Measurements from ENCODE around the gene PNCK.

Gene PNCK

DNA sequence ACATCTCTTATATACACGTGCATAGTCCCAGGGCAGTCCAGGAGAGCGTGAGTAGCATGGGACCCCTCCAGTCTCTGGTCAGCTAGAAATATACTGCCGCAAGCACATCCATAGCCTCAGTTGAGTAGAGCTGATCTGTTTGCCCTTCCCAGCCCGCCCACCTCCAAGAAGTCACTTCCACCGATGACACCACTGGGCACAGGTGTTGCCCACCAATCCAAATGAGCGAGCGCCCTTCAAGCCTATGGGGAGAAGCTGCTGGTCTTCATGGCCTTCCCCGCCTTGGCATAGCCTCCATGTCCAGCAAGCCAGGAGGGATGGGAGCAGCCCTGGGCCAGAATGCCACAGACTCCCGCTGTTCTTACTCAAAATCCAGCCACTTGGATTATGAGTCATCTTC lies 16.5 kb downstream of the PNCK start:
- DNase-seq: no peak

DNA sequence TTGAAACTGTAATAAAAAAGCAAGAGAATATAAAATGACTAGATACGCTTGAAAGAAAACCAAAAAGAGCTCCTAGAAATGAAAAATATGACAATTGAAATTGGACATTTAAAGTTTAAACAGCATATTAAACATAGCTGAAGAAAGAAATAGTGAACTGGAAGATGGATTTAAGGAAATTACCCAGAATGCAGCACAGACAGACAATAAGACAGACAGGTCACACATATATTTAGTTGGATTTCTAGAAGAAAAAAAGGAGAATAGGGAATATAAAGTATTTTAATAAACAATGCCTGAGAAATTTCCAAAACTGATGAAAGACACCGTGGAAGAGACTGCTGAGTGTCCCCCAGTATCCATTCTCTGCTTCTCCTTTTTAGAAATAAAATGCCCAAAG lies 20.1 kb downstream of the PNCK start:
- DNase-seq: no peak

DNA sequence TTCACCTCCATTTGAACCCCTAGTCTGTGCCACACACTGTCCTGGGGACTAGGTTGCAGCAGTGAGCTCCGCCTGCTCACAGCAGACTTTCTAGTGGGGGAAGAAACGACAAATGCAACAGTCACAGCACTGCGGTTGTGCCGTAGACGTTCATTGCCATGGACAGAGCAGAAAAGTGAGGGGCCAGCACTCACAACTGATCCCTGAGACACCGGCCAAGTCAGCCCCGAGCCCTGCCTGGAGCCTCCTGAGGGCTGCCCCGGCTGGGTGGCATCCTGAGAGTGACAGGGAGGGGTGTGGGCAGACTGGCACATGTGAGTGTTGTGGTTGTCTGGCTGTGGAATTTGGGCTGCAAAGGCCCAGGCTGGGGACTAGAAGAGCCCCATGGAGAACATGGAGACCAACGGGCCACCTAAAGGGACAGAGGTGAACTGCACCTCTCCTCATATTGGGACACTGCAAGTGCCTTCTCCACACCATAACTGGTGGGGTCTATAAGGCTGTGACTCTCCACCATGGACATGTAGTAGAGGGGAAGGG lies 22.0 kb downstream of the PNCK start:
- no peak for DNase-seq

DNA sequence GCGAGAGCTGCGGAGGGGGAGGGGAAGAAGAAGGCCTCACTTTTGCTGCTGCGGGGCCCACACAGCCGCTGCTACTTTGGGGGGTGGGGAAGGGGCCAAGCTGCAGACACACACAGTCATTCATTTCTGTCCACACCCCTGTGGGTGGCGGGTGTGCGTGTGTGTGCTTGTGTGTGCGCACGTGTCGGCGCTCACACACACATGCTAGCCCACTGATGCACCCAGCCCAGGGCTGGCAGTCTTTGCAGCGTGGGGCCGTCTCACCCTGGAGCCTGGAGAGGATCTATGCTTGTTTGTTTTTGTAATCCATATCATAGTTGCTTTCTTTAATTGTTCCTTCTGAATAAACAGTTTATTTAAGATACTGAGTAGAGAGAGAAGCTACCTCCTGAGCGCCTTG lies 22.7 kb downstream of the PNCK start:
- DNase-seq: no peak

DNA sequence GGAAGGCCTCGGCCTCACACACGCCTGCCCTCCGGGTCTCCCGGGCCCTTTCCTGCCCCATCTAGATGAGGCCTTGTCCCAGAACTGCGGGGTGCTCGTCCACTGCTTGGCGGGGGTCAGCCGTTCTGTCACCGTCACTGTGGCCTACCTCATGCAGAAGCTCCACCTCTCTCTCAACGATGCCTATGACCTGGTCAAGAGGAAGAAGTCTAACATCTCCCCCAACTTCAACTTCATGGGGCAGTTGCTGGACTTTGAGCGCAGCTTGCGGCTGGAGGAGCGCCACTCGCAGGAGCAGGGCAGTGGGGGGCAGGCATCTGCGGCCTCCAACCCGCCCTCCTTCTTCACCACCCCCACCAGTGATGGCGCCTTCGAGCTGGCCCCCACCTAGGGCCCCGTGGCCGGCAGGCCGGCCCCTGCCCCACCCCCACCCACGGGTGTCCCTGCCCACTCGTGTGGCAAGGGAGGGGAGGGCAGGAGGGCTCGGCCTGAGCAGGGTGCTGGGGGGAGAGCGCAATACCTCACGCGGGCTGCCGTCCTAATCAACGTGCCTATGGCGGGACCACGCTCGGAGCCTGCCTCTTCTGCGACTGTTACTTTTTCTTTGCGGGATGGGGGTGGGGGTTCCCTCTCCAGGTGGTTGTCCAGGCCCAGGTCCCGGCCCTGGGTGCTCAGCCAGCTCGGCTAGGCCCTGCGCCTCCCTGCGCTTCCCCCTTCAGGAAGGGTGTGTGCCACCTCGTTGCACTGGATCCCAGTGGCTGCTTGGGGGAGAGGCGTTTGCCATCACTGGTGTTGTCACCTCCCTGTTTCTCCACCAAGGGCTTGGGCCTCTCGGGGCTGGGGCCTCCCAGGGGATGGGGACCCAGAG lies 23.5 kb downstream of the PNCK start:
- DNase-seq: no peak

DNA sequence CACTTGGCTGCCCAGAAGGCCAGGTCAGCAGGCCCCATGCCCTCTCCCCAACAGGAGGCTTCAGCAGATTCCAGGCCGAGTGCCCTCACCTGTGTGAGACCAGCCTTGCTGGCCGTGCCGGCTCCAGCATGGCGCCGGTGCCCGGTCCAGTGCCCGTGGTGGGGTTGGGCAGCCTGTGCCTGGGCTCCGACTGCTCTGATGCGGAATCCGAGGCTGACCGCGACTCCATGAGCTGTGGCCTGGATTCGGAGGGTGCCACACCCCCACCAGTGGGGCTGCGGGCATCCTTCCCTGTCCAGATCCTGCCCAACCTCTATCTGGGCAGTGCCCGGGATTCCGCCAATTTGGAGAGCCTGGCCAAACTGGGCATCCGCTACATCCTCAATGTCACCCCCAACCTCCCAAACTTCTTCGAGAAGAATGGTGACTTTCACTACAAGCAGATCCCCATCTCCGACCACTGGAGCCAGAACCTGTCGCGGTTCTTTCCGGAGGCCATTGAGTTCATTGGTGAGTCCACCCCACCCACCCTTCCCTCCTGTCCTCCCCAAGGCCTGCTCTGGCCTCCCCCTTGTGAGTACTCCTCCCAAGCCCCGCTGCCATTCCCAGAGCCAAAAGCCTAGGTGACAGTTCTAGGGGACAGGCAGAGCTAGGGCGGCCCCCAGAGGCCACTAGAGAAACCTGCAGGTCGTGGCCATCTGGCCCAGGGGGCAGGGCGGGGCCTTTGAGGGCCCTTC lies 24.3 kb downstream of the PNCK start:
- no peak for DNase-seq

DNA sequence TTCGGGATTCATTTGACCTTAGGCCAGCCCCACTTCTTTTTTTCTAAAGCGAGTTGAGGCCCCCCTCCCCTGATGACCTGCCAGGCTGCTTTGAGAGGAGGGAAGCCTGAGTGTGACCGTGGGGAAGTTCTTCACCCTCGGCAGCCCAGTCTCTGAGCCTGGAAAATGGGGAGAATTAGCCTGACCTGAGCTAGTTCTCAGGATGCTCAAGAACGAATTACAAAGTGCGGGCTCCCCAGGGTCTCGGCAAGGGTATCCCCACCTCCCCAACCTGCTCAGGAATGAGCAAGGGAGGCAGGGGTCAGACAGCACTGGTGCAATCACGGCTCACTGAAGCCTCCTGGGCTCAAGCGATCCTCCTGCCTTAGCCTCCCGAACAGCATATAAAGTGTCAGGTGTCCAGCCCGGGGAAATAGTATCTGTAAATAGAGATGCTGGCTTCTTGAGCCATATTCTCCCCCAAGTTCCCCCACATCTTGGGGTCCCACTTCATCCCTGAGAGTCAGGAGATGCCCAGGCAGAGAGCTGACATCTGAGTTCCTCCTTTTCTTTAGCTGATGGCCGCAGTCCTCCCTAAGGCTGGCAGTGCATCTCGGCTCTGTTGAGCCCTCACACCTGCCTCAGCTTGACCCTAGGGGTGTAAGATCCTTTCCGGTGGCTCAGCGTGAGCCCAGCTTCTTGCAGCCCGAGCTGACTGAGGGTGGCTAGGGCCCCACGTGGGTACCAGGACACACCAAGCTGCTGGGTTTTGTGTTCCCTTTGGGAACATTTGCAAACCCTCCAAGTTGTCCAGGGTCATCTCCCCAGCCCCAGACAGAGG lies 25.0 kb downstream of the PNCK start:
- DNase-seq: no peak

DNA sequence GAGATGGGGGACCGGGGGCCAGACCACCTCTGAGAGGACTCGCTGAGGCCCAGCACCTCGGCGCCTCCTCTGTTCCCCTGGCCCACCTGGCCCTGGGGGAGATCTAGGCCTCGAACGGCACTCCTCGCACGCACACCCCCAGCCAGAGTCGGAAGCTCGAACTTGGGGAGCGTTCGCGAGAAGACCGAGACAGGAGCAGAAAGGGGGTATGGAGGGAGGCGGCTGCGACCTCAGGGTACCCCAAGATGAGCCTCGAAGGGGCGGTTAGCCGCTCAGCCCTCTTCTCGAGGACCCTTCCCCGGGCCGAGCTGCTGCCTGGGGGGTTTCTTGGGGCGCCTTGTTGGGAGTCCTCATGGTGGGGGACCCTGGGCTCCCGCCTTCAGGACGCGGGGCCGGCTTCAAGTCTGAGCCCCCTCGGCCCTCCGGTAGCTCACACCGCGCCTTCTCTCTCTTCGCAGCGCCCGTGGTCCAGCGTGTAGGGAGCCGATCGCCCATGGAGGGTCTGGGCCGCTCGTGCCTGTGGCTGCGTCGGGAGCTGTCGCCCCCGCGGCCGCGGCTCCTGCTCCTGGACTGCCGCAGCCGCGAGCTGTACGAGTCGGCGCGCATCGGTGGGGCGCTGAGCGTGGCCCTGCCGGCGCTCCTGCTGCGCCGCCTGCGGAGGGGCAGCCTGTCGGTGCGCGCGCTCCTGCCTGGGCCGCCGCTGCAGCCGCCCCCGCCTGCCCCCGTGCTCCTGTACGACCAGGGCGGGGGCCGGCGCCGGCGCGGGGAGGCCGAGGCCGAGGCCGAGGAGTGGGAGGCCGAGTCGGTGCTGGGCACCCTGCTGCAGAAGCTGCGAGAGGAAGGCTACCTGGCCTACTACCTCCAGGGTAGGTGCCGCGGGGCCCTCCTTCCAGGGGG lies 25.9 kb downstream of the PNCK start:
- DNase-seq: no peak

DNA sequence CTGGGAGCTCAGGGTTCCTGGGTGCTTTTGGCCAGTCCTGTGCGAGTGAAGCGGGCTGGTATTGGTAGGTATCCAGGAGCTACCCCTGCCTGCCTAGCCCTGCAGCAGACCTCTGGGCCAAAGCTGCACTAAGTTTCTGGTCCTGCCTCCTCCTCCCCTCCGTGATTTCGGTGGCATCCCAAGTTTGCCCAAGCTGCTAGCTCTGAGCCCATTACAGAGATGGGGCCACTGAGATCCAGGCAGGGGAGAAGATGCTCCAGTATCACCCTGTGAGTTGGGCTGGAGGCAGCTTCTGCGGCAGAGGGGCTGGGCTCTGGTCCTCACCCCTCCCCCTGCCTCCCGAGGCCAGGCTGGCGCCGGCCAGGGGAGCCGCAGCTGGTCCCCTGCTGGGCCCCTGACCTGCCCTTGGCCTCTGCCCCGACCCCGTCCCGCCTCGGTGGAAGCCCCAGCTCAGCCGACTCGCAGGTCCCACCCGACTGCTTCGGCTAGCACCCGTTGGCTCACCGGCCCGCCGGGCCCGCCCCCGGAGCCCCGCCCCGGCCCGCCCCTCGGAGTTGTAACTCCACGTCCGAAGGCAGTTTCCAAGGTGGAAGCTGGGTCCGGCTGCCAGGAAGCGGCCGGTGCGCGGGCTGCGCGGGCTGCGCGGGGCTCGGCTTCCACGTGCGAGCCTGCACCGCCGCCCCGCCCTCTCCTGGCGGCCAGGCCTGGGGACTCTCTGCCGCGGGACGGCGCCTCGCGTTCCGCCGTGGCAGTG lies 26.8 kb downstream of the PNCK start, which contains the start of gene DUSP9:
Gene DUSP9 (plus strand): TSS at position 584 of the 754 bp plus-strand sequence. CDS start 751 bp downstream, outside the sequence.
- DNase-seq: no peak

DNA sequence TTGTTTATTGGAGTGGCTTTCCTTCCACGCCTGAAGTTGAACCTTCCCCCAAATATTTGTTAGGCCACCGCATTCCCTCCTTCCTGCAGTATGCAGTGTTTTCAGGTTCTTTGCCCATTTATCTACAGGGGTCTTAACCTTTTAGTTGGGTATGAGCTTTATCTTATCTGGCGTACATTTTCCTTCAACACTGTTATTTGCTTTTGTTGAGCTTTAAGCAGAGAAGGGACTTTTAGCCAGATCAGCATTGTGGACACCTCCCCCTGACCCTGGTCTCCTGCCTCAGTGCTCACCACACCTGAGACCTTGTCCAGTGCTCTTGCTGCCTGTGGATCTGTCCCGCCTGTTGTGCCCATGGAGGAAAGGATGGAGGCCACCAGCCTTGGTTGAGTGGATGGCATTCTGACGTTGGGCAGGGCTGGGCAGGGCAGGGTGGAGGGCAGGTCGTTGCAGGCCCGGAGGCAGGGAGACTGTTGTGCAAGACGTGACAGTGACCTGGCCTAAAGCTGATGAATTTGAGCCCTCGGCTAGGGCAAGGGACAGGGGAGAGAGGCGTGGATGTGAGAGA lies 27.6 kb downstream of the PNCK start:
- DNase-seq: no peak

DNA sequence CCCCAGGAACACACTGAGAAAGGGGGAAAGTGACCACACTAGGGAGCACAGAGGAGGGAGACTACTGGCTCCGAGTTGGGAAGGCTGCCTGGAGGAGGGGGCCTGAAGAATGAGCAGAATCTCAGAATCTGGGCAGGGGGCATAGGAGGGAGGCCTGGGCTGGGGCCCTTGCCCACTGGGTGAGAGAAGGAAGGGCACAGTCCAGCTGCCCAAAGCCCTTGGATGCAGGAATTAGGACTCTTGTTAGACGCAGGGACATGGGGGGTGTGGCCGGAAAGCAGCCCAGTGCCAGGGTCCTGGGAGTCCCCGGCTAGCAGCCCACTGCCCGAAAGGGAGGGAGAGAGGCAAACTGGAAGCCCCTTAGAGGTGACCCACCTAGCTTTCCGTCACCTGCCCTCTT lies 28.5 kb downstream of the PNCK start:
- DNase-seq: no peak

DNA sequence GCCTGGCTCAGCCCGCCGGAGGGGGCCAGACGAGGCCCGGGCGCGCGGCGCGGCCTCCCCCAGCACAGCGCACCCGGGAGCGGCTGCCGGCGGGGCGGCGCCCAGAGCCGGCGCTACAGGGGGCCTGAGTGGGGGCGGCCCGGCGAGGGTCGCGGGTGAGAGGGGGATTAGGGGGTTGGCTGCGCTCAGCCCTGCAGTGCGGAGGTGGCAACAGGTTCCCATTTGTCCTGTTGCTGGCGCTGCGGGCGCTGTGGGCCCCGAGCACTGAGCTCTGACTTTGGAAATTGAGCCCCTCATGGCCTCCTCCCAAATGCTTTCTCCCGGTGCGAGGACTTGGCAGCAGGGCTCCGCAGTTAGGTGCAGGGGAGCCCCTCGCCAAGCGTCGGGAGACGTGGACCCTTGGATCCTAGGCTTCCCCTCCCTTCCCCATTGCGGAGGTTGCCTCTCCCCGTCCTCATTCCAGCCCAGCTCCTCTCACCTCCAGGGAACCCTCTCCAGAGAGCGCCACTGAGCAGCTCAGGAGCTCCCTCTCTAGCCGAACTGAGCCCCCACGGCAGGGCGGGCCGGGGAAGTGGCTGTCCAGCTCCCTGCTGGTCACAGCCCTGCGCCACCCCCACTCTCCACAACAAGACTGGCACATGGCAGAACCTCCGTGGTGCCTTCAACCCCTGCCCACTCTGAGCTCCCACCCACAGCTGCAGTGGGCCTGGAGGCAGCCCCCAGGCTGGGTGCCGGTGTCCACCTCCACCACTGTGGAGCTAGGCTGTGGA lies 29.1 kb downstream of the PNCK start:
- DNase-seq: no peak

DNA sequence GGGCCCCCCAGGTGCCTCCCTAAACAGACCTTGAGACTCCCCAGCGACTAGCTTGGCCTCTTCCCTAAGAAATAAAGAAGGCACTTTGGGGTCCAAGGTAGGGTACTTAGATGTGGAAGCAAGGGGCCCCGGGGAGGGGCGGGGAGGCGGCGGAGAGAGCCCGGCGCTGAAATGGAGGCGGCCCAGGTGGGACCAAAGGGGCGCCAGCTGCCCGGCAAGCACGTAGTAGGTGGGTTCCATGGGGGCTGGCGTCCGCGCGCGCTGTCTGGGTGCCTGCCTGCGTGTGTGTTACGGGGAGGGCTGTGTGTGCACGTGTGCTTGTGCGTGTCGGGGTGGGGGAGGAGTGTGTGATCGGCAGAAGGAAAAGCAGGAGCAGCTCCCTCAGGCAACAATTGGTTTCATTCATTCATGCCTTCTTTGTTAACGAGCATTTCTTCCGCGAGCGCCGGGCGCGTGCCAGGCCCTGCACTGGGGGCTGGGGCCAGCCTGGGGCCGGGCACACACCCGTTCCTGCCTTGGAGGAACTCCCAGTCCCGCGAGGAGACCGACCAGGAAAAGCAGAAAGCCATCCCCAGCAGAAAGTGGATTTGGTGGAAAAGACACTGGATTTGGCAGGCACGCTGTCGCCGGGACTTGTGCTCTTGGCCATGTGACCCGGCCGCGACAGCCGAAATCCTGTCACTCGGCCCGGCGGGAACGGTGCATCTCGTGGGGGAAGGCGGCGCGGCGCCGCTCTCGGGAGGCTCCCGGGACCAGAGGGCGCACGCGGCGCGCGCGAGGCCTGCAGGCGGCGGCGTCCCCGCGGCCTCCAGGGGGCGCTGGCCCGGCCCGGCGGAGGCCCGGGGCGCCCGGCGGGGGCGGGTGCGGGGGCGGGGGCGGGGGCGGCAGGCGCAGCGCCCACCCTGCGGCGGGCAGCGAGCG lies 29.9 kb downstream of the PNCK start:
- no peak for DNase-seq

DNA sequence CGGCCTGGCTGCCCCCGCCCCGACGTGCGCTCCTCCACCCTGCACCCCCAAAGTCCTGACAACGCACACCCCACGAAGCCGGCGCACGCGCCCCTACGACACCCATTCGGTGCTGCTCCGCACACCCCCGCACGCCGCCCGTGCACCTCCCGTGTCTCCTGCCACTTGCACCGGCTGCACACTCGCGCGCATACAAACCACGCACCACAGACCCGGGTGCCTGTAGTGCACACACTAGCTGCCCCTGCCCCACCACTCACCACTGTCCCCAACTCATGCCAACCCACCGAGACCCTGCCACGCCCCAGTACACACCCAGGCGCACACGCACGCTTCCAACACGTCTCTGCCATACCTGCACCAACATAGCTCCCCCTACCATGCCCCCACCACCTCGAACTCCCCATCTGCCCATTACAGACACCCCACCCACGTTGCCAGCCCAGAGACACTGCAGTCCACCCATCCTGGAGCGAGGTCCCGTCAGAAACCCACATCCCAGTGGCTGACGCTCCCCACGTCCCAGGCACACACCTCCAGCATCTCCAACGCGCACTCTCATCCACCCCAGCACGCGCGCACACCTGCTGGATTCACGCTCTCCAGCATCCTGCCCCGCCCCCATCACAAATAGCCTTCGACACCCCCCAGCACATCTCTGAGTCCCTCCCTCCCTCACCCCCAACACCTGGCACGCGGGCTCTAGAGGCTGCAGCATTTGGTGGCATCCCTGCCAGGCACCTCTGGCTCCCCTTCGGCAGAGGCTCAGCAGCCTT lies 30.8 kb downstream of the PNCK start:
- no peak for DNase-seq

DNA sequence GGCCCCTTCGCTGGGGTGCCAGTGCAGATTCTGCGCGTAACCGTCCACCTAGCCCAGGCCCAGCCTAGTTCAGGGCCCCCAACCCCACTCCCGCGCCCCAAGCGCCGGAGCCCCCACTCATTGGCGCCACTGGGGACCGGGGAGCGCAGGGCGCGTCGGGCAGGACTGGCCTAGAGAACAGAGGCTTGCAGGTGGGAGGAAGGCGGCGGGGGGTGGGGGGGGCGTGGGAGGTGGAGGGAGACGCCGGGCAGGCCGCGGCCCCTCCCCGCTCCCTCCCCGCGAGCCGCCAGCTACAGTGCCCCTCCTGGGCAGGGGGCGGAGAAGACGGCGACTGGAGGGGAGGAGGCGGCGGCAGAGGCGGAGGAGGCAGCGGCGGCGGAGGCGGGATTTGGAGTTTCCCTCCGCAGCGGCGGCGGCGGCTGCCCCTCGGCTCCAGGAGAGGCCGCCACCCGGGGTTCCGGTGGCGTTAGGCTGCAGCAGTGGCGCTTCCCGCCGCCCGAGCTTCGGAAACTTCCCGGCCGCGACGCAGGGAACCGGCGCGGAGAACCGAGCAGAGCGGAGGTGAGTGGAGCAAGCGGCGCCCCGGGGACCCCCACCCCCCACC lies 31.5 kb downstream of the PNCK start:
- DNase-seq: no peak

DNA sequence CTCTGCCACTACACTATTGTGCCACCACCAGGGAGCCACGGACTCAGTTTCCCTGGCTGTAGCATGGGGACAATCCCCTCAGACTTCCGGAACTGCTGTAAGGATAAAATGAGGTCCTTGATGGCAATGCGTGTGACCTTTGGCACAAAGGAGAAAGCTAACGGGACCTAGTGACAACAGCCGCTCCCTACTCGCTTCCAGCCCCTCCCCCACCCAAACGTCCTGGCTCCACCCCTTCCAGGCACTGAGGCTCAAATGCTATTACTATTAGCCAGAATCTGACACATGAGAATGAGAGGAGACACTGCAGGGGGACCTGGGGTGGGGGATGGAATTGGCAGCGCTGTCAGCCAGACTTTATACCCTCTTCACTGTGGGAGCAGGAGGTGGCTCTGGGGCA lies 32.0 kb downstream of the PNCK start:
- no peak for DNase-seq

DNA sequence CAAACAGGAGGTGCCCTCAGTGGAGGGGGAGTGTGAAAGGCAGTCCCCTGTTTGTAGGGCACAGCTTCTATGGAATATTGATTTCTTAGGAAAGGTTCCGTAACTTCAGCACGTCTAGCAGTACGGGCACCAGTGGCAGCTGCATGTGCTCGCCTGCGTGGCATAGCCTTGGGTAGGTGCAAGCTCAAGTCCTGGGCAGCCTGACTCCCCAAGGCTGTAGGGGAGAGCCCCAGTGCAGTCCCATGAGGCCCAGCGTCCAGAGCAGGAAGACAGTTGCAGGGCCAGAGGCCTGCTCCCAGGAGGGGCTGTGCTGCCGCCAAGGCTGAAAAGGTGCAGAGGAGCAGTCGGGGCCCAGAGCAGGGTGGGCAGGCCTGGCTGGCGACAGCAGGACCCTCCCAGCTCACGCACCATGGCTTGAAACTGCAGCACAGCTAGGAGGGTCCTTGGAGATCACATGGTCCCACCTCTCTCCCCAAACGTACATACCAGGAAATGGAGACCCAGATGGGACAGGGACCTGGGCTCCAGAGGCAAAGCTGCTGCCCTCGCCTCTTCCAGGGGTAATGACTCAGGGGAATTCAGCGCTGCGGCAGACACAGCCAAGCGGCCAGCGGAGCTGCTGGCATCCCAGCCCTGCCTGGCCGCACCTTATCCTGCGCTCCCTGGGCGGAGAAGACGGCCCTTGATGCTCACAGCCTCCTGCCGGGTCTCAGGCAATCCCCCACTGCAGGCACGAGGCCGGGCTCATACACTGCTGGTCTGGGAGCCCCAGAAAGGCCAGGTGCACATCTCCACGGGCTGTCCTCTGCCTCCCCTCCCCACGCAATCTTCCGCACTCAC lies 32.7 kb downstream of the PNCK start:
- DNase-seq: no peak
